Measurements from ENCODE around the gene CYB561.

Gene CYB561

GRCh38 chr17:63433746-63434591, 12.1 kb downstream of the CYB561 start:
- H3K27ac Mint-ChIP-seq = no peak overlapping the region
- no peaks in the 10 kb centered on the region for H3K9me3 Mint-ChIP-seq
- no peak for TF ChIP-seq CTCF (IDR thresholded peaks at IDR 0.05)
- no peaks in the 10 kb centered on the region for H3K27me3 Mint-ChIP-seq (ENCODE audit: low read depth, poor library complexity)
- DNase-seq = no peak
- H3K4me1 Mint-ChIP-seq = peaks cover 31% of the 10 kb centered on the region
- H3K4me3 Mint-ChIP-seq = no peak overlapping the region
- no peaks in the 10 kb centered on the region for H3K36me3 Mint-ChIP-seq (ENCODE audit: low read depth)

- Mint-ChIP-seq H3K36me3 (ENCODE audit: low read depth) (no peaks in the 10 kb centered on the region), H3K27ac (no peak overlapping the region), H3K27me3 (ENCODE audit: low read depth, poor library complexity) (no peaks in the 10 kb centered on the region), H3K4me3 (no peak overlapping the region), H3K4me1 (peaks cover 44% of the 10 kb centered on the region), H3K9me3 (no peaks in the 10 kb centered on the region)
- no peak for DNase-seq
- no peak for TF ChIP-seq CTCF (IDR thresholded peaks at IDR 0.05)
Measured at GRCh38 chr17:63431939-63432804, 13.9 kb downstream of the CYB561 start.

- H3K4me1 Mint-ChIP-seq = peaks cover 45% of the 10 kb centered on the region
- DNase-seq = no peak
- H3K36me3 Mint-ChIP-seq (ENCODE audit: low read depth) = no peaks in the 10 kb centered on the region
- no peaks in the 10 kb centered on the region for H3K9me3 Mint-ChIP-seq
- H3K27me3 Mint-ChIP-seq (ENCODE audit: low read depth, poor library complexity) = peaks cover 2% of the 10 kb centered on the region
- TF ChIP-seq CTCF (IDR thresholded peaks at IDR 0.05) = no peak
- H3K4me3 Mint-ChIP-seq = no peak overlapping the region
- H3K27ac Mint-ChIP-seq = no peak overlapping the region
Measured at GRCh38 chr17:63431618-63431938, 14.5 kb downstream of the CYB561 start.

DNA sequence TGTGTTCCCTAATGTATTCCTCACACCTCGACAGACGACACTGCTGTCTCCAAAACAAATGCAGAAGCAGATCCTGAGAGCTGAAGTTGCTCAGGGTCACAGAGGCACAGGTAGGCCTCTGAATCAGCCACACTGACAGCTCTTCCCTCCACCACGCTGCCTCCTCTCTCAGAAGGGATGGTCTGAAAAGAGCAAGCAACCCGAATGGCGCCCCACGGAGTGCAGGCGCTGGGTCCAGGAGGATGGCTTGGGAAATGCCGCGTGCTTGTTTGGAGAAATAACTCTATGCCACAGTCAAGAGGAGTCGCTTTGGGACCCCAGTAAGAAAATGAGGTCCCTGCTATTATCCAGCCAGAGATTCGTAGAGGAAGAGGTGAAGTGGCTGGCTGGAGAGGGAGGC, 15.9 kb downstream of the CYB561 start:
- DNase-seq = no peak
- Mint-ChIP-seq H3K4me1 (peaks cover 45% of the 10 kb centered on the region), H3K36me3 (ENCODE audit: low read depth) (no peaks in the 10 kb centered on the region), H3K27ac (no peak overlapping the region), H3K9me3 (no peaks in the 10 kb centered on the region), H3K4me3 (no peak overlapping the region), H3K27me3 (ENCODE audit: low read depth, poor library complexity) (peaks cover 3% of the 10 kb centered on the region)
- TF ChIP-seq CTCF (IDR thresholded peaks at IDR 0.05) = no peak

GRCh38 chr17:63429766-63430165, 16.3 kb downstream of the CYB561 start:
- Mint-ChIP-seq H3K9me3 (no peaks in the 10 kb centered on the region), H3K27ac (no peak overlapping the region), H3K36me3 (ENCODE audit: low read depth) (no peaks in the 10 kb centered on the region), H3K4me3 (no peak overlapping the region), H3K27me3 (ENCODE audit: low read depth, poor library complexity) (peaks cover 6% of the 10 kb centered on the region), H3K4me1 (peaks cover 45% of the 10 kb centered on the region)
- DNase-seq = no peak
- TF ChIP-seq CTCF (IDR thresholded peaks at IDR 0.05) = no peak
